IPS DF 6.9 (cell line): ENCODE measurements around the gene ADCK1.
"Not testable (repeated sequence)": the region's sequence is repeated elsewhere in the genome, so short reads cannot be mapped to it uniquely, and the experiment has no call there.

Source experiments
- DNase-seq: peaks from one replicate; pipeline ENCODE4 v3.0.0-alpha.2; 2013; ENCODE audit warnings: low read depth, low spot score
- H3K27ac ChIP-seq: one replicate; pipeline ENCODE4 v1.5.1; 2013; ENCODE audit warnings: low read length, control low read depth
- H3K27me3 ChIP-seq: 2 replicates; pipeline ENCODE4 v1.6.1; 2013; ENCODE audit warnings: mild to moderate bottlenecking, low read length; ENCODE audit not compliant: control insufficient read depth, insufficient read depth
- H3K36me3 ChIP-seq: 2 replicates; pipeline ENCODE4 v1.6.1; 2013; ENCODE audit warnings: low read length; ENCODE audit not compliant: control insufficient read depth, insufficient read depth
- H3K4me1 ChIP-seq: 2 replicates; pipeline ENCODE4 v1.6.1; 2013; ENCODE audit warnings: low read length; ENCODE audit not compliant: control insufficient read depth, insufficient read depth
- H3K4me3 ChIP-seq: 2 replicates; pipeline ENCODE4 v1.5.1; 2013; ENCODE audit warnings: mild to moderate bottlenecking, low read length
- H3K9me3 ChIP-seq: 2 replicates; pipeline ENCODE4 v1.6.1; 2013; ENCODE audit warnings: low read length, inconsistent platforms; ENCODE audit not compliant: control insufficient read depth, insufficient read depth
- WGBS: extraction: QIAGEN DNeasy Blood & Tissue Kit; methylation state at CpG from one replicate; pipeline ENCODE4 v1.1.7; 2013; ENCODE audit warnings: mixed read lengths, missing lambda C conversion rate; ENCODE audit not compliant: insufficient read length, insufficient coverage; 5-methylcytosine and 5-hydroxymethylcytosine counted together

The ADCK1 gene

DNA sequence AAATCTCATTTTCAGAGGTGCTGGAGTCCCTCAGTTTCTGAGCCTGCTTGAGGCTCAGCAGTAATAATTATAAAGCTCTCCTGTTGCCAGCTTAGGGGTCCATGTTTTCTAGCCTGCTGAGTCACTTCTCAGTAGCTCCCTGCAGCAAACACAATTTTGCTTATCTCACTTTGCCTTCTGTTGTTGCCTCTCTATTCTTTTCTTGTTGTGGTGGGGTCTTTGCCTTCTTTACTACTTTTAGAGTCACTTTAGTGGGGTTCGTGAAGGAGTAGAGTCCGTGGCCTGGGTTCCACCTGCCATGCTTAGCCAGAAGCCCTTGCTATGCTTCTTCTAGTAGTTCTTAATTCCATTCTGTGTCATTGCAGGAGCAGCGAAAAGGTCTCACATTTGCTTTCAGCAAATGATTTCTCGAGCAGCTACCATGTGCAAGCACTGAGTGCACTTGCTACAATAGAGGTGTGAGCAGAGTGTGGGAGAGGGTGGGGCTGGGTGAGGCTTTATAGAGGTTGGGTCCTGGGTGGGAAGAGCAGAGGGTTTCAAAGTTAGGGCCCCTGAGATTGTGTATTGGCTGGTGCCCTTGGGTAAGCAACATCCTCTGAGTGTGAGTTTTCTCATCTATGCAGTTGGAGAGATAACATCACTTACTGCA, 114.3 kb downstream of the ADCK1 start:
- H3K27me3 ChIP-seq = no peaks in the 10 kb centered on the region
- WGBS = no CpG with 5 or more reads among the region's 4 CpGs
- no peak overlapping the region for H3K27ac ChIP-seq
- H3K4me1 ChIP-seq = peaks cover 4% of the 10 kb centered on the region; the same call in 1 of the 2 replicates
- no peaks in the 10 kb centered on the region for H3K9me3 ChIP-seq
- no peak for DNase-seq
- H3K36me3 ChIP-seq = no peaks in the 10 kb centered on the region
- H3K4me3 ChIP-seq = no peak overlapping the region

DNA sequence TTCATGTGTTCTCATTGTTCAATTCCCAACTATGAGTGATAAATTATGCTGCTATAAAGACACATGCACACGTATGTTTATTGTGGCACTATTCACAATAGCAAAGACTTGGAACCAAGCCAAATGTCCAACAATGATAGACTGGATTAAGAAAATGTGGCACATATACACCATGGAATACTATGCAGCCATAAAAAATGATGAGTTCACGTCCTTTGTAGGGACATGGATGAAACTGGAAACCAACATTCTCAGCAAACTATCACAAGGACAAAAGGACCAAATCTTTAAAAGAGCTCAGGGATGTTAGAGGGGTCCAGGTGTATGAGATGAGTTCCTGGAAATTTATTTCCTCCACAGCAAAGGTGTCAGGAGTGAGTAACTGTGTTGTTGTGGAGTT, 115.5 kb downstream of the ADCK1 start:
- DNase-seq, H3K4me1 ChIP-seq, H3K27me3 ChIP-seq, H3K36me3 ChIP-seq, H3K27ac ChIP-seq, H3K9me3 ChIP-seq, H3K4me3 ChIP-seq: not testable (repeated sequence)
- WGBS = no CpG with 5 or more reads among the region's 2 CpGs

- Histone ChIP-seq H3K9me3 (no peaks in the 10 kb centered on the region), H3K36me3 (no peaks in the 10 kb centered on the region), H3K27me3 (no peaks in the 10 kb centered on the region), H3K4me1 (peaks cover 4% of the 10 kb centered on the region; the same call in 1 of the 2 replicates), H3K4me3 (no peak overlapping the region), H3K27ac (no peak overlapping the region)
- no CpG with 5 or more reads among the region's 7 CpGs for WGBS
- DNase-seq = no peak
Observed at GRCh38 chr14:77917491-77918201, 117.7 kb downstream of the ADCK1 start.

DNA sequence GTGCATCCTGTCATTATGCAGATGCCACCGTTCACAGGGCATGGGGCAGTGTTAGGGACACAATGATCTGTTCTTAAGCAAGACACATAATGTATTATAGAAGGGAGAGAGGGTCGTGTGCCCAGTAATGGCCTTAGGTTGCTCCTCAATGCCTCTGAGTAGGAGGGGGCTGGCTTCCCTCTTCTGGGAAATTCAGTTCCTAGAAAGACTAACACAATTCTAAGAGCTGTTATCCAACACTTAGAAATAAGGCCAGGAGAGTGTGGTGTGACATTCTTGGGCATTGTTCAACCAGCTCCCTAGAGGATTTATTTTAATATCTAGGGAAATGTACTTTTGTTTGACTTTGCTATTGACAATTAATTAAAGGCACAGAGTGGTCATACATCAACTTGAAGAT, 118.5 kb downstream of the ADCK1 start:
- Histone ChIP-seq H3K36me3 (no peaks in the 10 kb centered on the region), H3K4me3 (no peak overlapping the region), H3K4me1 (peaks cover 3% of the 10 kb centered on the region; the same call in 1 of the 2 replicates), H3K27me3 (no peaks in the 10 kb centered on the region), H3K9me3 (no peaks in the 10 kb centered on the region), H3K27ac (no peak overlapping the region)
- no peak for DNase-seq
- no CpG with 5 or more reads among the region's 2 CpGs for WGBS

DNA sequence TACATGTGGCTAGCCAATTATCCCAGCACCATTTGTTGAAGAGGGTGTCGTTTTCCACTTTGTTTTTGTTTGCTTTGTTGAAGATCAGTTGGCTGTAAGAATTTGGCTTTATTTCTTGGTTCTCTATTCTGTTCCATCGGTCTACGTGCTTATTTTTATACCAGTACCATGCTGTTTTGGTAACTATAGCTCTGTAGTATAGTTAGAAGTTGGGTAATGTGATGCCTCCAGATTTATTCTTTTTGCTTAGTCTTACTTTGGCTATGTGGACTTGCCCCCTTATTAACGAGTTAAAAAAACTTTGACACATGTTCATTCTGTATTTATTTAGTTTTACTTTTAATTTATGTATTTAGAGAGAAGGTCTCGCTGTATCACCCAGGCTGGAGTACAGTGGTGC, 120.4 kb downstream of the ADCK1 start:
- no peaks in the 10 kb centered on the region for H3K9me3 ChIP-seq
- H3K27me3 ChIP-seq = no peaks in the 10 kb centered on the region
- no peaks in the 10 kb centered on the region for H3K36me3 ChIP-seq
- H3K27ac ChIP-seq = no peak overlapping the region
- no CpG with 5 or more reads among the region's 5 CpGs for WGBS
- DNase-seq = no peak
- no peak overlapping the region for H3K4me3 ChIP-seq
- H3K4me1 ChIP-seq = no peaks in the 10 kb centered on the region

DNA sequence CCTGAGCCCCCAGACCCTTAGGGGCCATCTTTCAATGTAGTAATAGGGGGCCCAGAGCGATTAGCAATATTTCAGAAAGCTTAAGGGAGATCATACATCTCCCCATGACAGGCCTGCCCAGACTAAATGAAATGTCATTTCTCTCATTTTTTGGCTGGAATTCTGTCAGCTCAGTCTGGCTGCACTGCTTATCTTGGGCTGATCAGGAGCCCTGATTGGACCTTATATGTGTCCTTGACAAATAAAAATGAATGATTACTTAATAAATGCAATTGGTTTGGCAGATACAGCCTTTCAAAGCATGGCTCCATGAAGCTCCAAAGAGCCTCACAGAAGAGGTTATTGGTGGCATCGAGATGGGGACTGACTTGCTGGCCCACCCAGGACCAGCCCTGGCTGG, 121.9 kb downstream of the ADCK1 start:
- Histone ChIP-seq H3K4me3 (no peak overlapping the region), H3K36me3 (no peaks in the 10 kb centered on the region), H3K27me3 (no peaks in the 10 kb centered on the region), H3K4me1 (no peaks in the 10 kb centered on the region), H3K27ac (no peak overlapping the region), H3K9me3 (no peaks in the 10 kb centered on the region)
- no CpG with 5 or more reads among the region's 2 CpGs for WGBS
- DNase-seq = no peak

GRCh38 chr14:77923131-77923936, 123.4 kb downstream of the ADCK1 start:
- Histone ChIP-seq H3K9me3 (no peaks in the 10 kb centered on the region), H3K4me1 (no peaks in the 10 kb centered on the region), H3K27me3 (no peaks in the 10 kb centered on the region), H3K4me3 (no peak overlapping the region), H3K27ac (no peak overlapping the region), H3K36me3 (no peaks in the 10 kb centered on the region)
- no CpG with 5 or more reads among the region's 11 CpGs for WGBS
- no peak for DNase-seq

DNA sequence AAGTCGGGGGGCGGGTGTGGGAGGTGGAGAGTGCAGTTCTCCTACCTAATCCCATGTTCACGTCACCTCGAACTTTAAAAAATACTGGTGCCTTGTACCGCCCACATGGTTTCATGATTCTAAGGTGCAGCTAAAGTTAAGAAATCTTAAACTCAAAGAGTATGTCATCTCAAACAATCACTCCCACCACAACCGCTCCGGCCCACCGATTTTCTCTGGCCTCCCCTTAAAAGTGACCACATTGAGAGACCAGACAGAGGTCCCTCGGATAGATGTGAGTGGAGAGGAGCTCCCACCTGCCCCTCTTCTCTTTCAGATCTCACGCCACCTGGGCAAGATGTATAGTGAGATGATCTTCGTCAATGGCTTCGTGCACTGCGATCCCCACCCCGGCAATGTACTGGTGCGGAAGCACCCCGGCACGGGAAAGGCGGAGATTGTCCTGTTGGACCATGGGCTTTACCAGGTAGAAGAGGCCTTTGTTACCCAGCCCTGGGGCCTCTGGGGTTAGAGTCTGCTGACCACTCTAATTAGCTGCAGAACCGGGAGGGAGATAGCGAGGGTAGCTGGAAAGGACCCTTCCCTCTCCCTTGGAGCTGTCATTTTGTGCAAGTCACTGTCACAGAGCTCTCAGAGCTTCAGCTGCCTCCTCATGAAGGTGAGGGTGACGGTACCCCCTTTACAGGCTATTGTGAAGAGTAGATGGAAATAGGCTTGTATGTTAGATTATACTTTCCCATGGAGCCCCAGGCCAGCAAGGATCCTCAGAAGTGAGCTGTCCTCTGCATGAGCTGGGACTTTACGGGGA, 124.4 kb downstream of the ADCK1 start:
- Histone ChIP-seq H3K4me3 (no peak overlapping the region), H3K4me1 (no peaks in the 10 kb centered on the region), H3K27ac (no peak overlapping the region), H3K27me3 (no peaks in the 10 kb centered on the region), H3K36me3 (no peaks in the 10 kb centered on the region), H3K9me3 (no peaks in the 10 kb centered on the region)
- no peak for DNase-seq
- no CpG with 5 or more reads among the region's 22 CpGs for WGBS

DNA sequence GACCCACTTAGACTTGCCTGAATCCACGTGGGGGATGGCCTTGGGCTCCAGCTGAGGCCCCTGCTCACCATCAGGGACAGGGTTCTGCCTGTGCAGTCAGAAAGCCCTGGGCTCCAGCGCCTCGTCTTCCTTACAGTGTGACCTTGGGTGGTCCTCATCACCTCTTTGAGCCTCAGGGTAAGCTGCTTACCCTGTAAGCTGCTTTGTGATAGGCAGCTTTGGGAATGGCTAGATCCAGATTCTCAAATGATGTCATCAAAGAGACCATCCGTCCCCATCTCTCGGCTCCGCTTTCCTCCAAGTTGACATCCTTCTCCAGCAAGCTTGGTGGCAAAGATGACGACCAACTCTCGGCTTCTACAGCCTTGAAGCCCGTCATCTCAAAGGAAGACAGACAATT, 127.0 kb downstream of the ADCK1 start:
- WGBS = no CpG with 5 or more reads among the region's 9 CpGs
- Histone ChIP-seq H3K4me3 (no peak overlapping the region), H3K27ac (no peak overlapping the region), H3K4me1 (no peaks in the 10 kb centered on the region), H3K27me3 (no peaks in the 10 kb centered on the region), H3K36me3 (no peaks in the 10 kb centered on the region), H3K9me3 (no peaks in the 10 kb centered on the region)
- no peak for DNase-seq

- WGBS = no CpG with 5 or more reads among the region's 14 CpGs
- Histone ChIP-seq H3K27me3 (no peaks in the 10 kb centered on the region), H3K27ac (no peak overlapping the region), H3K4me3 (no peak overlapping the region), H3K4me1 (no peaks in the 10 kb centered on the region), H3K9me3 (no peaks in the 10 kb centered on the region; the same call in none of the 2 replicates), H3K36me3 (no peaks in the 10 kb centered on the region)
- DNase-seq = no peak
Observed at GRCh38 chr14:77931441-77931840, 131.5 kb downstream of the ADCK1 start.
